CD4-positive, alpha-beta memory T cell (primary cell): ENCODE measurements around the gene PTPRG. TPM values are rescaled to one million over a fixed set of nuclear protein-coding genes. Genes with fewer than 3 reads are reported as not detected.

Source experiments
- CTCF ChIA-PET: fragments of 350-600 bp; sonication (Branson Sonifier 250); formaldehyde crosslinking; loops from one replicate; lab custom pipeline; 2021; ENCODE audit warnings: inconsistent platforms; ENCODE audit not compliant: partially characterized antibody; lab: Charles Lee
- POLR2A ChIA-PET: fragments of 350-600 bp; sonication (Branson Sonifier 250); formaldehyde crosslinking; loops from one replicate; lab custom pipeline; 2021; ENCODE audit not compliant: partially characterized antibody; lab: Charles Lee
- DNase-seq, 5 donors: peaks; one replicate each; pipeline versions ENCODE4 v3.0.0 to v3.0.0-alpha.2; 2020 to 2022; ENCODE audit warnings: mixed read lengths in 1 of 5
- H3K27ac ChIP-seq: one replicate; pipeline ENCODE4 v1.7.0; 2013; ENCODE audit warnings: low read depth, low read length
- H3K27me3 ChIP-seq: 2 replicates; pipeline ENCODE4 v1.7.0; 2013; ENCODE audit warnings: mild to moderate bottlenecking, low read length, moderate library complexity; ENCODE audit not compliant: insufficient read depth
- H3K36me3 ChIP-seq: 2 replicates; pipeline ENCODE4 v1.7.0; 2013; ENCODE audit warnings: mild to moderate bottlenecking, low read length, moderate library complexity; ENCODE audit not compliant: insufficient read depth
- H3K4me1 ChIP-seq: 2 replicates; pipeline ENCODE4 v1.7.0; 2013; ENCODE audit warnings: mild to moderate bottlenecking, low read length, moderate library complexity; ENCODE audit not compliant: insufficient read depth
- H3K4me3 ChIP-seq, 2 donors: one replicate each; pipeline ENCODE4 v1.7.0; 2013; ENCODE audit warnings: low read length in 2 of 2, mild to moderate bottlenecking in 1 of 2
- H3K9me3 ChIP-seq, 2 donors: one replicate each; pipeline ENCODE4 v1.7.0; 2013; ENCODE audit warnings: low read length in 2 of 2, control low read depth in 1 of 2; ENCODE audit not compliant: control insufficient read depth in 1 of 2
- H3K27ac Mint-ChIP-seq, 7 donors: one replicate each; pipeline ENCODE4 v1.8.0; 2020 to 2021; ENCODE audit warnings: mixed read lengths in 7 of 7, mild to moderate bottlenecking in 6 of 7, inconsistent platforms in 3 of 7, moderate library complexity in 3 of 7
- H3K27me3 Mint-ChIP-seq, 2 donors: one replicate each; pipeline ENCODE4 v1.8.0; 2020 to 2021; ENCODE audit warnings: mixed read lengths in 2 of 2
- H3K36me3 Mint-ChIP-seq, 2 donors: one replicate each; pipeline ENCODE4 v1.8.0; 2020 to 2021; ENCODE audit warnings: mixed read lengths in 2 of 2, inconsistent platforms in 1 of 2, mild to moderate bottlenecking in 1 of 2
- H3K4me1 Mint-ChIP-seq, 4 donors: one replicate each; pipeline ENCODE4 v1.8.0; 2020 to 2021; ENCODE audit warnings: mixed read lengths in 4 of 4, mild to moderate bottlenecking in 1 of 4
- H3K4me3 Mint-ChIP-seq, 8 donors: one replicate each; pipeline ENCODE4 v1.8.0; 2020 to 2021; ENCODE audit warnings: mixed read lengths in 8 of 8, mild to moderate bottlenecking in 7 of 8, moderate library complexity in 6 of 8, inconsistent platforms in 3 of 8
- H3K9me3 Mint-ChIP-seq, 8 donors: one replicate each; pipeline ENCODE4 v1.8.0; 2020 to 2021; ENCODE audit warnings: mixed read lengths in 8 of 8, mild to moderate bottlenecking in 5 of 8, inconsistent platforms in 3 of 8, moderate library complexity in 1 of 8
- intact Hi-C: fragments of 100-400 bp; cut with micrococcal nuclease; formaldehyde crosslinking; loops from one replicate; pipeline ENCODE4 v1.15.1; 2023
- polyA plus RNA-seq, 2 donors: library from polyadenylated mRNA; unstranded; fragments of 300-500 nt; fragmentation: Illumina TruSeq; gene quantifications; one replicate each; pipeline ENCODE4 v1.2.3, GENCODE V29; 2021
- total RNA-seq, 2 experiments: library from RNA; stranded (reverse); gene quantifications; one replicate each; pipeline ENCODE4 v1.2.3, GENCODE V29; 2021

The PTPRG gene
- total and polyA plus RNA-seq, 4 experiments from 2014 or later, result not detected

DNA sequence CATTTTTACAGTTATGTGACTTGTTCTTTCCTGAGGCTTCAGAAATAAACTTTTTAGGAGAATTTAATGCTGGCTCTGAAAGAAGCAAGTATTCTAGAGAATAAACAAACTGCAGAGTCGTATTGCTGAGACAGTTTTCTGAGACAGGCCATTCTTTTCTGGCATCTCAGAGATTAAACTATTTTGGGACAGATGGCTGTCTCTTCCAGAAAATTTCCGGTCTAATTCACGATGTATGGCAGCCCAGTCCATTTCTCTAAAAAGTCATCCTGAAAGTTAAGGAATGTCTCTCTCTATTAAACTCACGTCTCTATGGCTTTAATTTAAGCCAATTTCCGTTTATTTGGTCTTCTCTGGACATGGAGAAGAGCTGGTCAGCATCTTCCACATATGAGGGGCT lies 603.4 kb downstream of the PTPRG start:
- intact Hi-C loops, result no loop called here
- Histone ChIP-seq H3K4me3 (no peak overlapping the region), H3K27me3 (no peaks in the 10 kb centered on the region), H3K36me3 (no peaks in the 10 kb centered on the region), H3K4me1 (no peaks in the 10 kb centered on the region), H3K27ac (no peak overlapping the region), H3K9me3 (no peaks in the 10 kb centered on the region)
- no peak overlapping the region for H3K4me3 Mint-ChIP-seq
- H3K36me3 Mint-ChIP-seq, result no peaks in the 10 kb centered on the region
- CTCF ChIA-PET, result no interaction called here
- H3K27ac Mint-ChIP-seq, result no peak overlapping the region
- H3K27me3 Mint-ChIP-seq, result no peaks in the 10 kb centered on the region
- peaks cover 0 to 3% (median 0%) of the 10 kb centered on the region in 8 donors for H3K9me3 Mint-ChIP-seq
- no peak for DNase-seq
- H3K4me1 Mint-ChIP-seq, result no peaks in the 10 kb centered on the region
- POLR2A ChIA-PET, result no interaction called here

DNA sequence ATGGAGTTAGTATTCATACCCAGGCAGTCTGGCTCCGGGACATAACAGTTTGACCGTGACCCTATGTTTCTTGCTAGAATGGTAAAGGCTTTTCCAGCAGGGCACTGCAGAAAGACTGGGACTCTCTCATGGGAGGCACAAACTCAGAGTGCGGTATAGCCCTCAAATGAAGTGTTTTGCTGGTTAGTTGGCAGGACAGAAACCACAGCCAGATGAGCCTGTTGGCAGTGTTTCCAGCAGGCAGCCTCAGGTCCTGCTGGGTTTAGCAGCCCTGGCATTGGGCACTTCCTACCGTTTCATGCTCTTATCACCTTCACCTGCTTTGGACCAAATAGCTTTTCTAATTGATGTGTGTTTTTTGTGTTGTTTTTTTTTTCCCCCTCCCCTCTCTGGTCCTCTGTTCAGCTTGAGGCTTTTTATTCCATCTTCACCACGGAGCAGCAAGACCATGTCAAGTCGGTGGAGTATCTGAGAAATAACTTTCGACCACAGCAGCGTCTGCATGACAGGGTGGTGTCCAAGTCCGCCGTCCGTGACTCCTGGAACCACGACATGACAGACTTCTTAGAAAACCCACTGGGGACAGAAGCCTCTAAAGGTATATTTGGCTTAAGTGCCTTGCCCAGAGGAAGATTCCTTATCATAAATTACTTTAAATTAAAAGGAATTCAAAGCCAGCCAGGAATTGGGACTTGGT lies 606.3 kb downstream of the PTPRG start:
- Histone ChIP-seq H3K36me3 (no peaks in the 10 kb centered on the region), H3K4me3 (no peak overlapping the region), H3K4me1 (no peaks in the 10 kb centered on the region), H3K27me3 (no peaks in the 10 kb centered on the region), H3K27ac (no peak overlapping the region), H3K9me3 (no peaks in the 10 kb centered on the region)
- intact Hi-C loops, result no loop called here
- Mint-ChIP-seq H3K27me3 (peaks cover 0 to 2% of the 10 kb centered on the region in 2 donors), H3K27ac (no peak overlapping the region), H3K36me3 (no peaks in the 10 kb centered on the region), H3K4me3 (no peak overlapping the region), H3K9me3 (peaks cover 0 to 13% (median 3%) of the 10 kb centered on the region in 8 donors), H3K4me1 (no peaks in the 10 kb centered on the region)
- no peak for DNase-seq
- ChIA-PET POLR2A (no interaction called here), CTCF (interaction anchor here (1.0 kb wide), 1 partner anchor 31 kb away, joined by 3 read pairs; no protein-coding TSS in a partner anchor)

DNA sequence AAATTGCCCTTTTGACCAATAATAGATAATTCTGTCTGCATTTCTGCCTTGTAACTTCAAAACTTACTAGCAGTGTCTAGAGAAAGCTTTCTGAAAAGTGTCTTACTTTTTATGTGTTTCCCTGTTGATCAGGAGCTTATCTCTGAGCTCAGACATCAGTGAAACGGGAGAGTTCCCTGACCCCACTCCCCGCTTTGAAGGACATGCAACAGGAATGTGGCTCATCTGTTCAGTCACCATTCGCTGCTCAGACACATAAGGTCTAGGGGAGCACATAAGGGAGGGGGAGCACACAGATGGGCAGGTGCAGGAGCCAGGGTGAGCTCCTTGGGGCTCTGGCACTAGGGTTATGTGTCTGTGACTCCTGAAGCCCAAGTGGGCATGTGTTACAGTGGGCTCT lies 607.0 kb downstream of the PTPRG start:
- no peak overlapping the region for H3K4me3 Mint-ChIP-seq
- Histone ChIP-seq H3K36me3 (no peaks in the 10 kb centered on the region), H3K4me1 (no peaks in the 10 kb centered on the region), H3K27ac (no peak overlapping the region), H3K9me3 (no peaks in the 10 kb centered on the region), H3K4me3 (no peak overlapping the region), H3K27me3 (no peaks in the 10 kb centered on the region)
- ChIA-PET POLR2A (no interaction called here), CTCF (interaction anchor here (1.0 kb wide), 1 partner anchor 30 kb away, joined by 3 read pairs; no protein-coding TSS in a partner anchor)
- intact Hi-C loops, result no loop called here
- peaks cover 0 to 12% (median 4%) of the 10 kb centered on the region in 8 donors for H3K9me3 Mint-ChIP-seq
- no peak for DNase-seq
- H3K36me3 Mint-ChIP-seq, result no peaks in the 10 kb centered on the region
- peaks cover 0 to 2% of the 10 kb centered on the region in 2 donors for H3K27me3 Mint-ChIP-seq
- H3K27ac Mint-ChIP-seq, result no peak overlapping the region
- no peaks in the 10 kb centered on the region for H3K4me1 Mint-ChIP-seq

DNA sequence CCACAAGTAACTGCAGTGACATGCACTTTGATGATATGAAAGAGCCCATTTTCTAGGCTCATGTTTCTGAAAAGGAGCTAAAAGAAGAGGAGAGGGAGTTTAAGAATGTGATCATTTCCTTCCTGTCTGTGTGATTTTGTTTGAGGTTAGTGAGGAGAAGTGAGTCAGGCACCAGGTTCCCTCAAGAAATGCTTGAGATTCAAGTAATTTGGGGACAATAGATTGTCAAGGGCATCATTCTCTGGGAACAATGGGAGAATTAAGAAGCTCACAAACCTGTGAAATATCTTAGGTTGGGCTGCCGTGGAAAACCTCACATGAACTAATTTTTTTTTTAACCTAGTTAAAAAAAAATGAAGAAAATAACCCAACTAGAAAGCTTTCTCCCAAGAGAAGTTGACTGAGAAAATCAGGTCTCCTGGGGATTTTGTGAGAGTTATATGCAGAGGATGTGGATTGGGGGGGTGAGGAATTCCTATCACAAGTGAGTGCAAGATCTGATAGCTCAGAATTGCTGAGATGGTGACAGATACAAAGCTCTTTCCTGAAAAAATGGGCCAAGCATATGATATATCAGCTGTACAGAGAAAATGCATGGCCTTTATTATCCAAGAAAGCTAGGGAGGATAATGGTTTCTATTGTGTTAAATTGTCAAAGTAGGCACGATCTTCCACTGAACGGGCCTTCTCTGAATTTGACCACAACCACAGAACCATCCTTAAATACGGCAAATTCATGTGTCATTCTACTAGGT lies 608.7 kb downstream of the PTPRG start:
- no peaks in the 10 kb centered on the region for H3K9me3 ChIP-seq
- intact Hi-C loops, result no loop called here
- no peaks in the 10 kb centered on the region for H3K4me1 ChIP-seq
- peaks cover 0 to 2% of the 10 kb centered on the region in 2 donors for H3K27me3 Mint-ChIP-seq
- H3K36me3 Mint-ChIP-seq, result no peaks in the 10 kb centered on the region
- DNase-seq, result no peak
- H3K4me1 Mint-ChIP-seq, result no peaks in the 10 kb centered on the region
- no peak overlapping the region for H3K4me3 Mint-ChIP-seq
- H3K27ac Mint-ChIP-seq, result peak overlapping the region in 1 of 7 donors; percentile 32
- H3K27ac ChIP-seq, result no peak overlapping the region
- ChIA-PET POLR2A (no interaction called here), CTCF (interaction anchor here (1.0 kb wide), 1 partner anchor 19 kb away, joined by 5 read pairs; no protein-coding TSS in a partner anchor)
- peaks cover 0 to 12% (median 4%) of the 10 kb centered on the region in 8 donors for H3K9me3 Mint-ChIP-seq
- H3K4me3 ChIP-seq, result no peak overlapping the region
- no peaks in the 10 kb centered on the region for H3K36me3 ChIP-seq
- no peaks in the 10 kb centered on the region for H3K27me3 ChIP-seq

DNA sequence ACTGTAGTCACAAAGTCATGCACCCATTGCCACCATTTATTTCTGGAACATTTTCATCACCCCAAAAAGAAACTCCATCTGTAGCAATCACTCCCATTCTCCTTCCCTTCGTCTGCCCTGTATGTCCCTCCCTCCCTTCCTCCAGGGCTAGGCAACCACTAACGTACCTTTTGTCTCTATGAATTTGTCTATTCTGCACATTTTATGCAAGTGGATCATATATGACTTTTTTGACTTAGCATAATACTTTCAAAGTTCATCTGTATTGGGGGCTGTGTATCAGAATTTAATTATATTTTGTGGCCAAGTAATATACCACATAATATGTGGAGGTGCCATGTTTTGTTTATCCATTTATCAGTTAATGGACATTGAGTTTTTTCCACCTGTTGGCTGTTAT lies 610.4 kb downstream of the PTPRG start:
- H3K27ac ChIP-seq, result no peak overlapping the region
- Mint-ChIP-seq H3K4me3 (no peak overlapping the region), H3K36me3 (no peaks in the 10 kb centered on the region), H3K9me3 (peaks cover 0 to 12% (median 4%) of the 10 kb centered on the region in 8 donors), H3K4me1 (no peaks in the 10 kb centered on the region), H3K27ac (no peak overlapping the region), H3K27me3 (peaks cover 0 to 3% of the 10 kb centered on the region in 2 donors)
- no peaks in the 10 kb centered on the region for H3K9me3 ChIP-seq
- H3K27me3 ChIP-seq, result no peaks in the 10 kb centered on the region
- no peak for DNase-seq
- no peak overlapping the region for H3K4me3 ChIP-seq
- no peaks in the 10 kb centered on the region for H3K4me1 ChIP-seq
- CTCF ChIA-PET, result no interaction called here
- intact Hi-C loops, result no loop called here
- no peaks in the 10 kb centered on the region for H3K36me3 ChIP-seq
- POLR2A ChIA-PET, result no interaction called here

DNA sequence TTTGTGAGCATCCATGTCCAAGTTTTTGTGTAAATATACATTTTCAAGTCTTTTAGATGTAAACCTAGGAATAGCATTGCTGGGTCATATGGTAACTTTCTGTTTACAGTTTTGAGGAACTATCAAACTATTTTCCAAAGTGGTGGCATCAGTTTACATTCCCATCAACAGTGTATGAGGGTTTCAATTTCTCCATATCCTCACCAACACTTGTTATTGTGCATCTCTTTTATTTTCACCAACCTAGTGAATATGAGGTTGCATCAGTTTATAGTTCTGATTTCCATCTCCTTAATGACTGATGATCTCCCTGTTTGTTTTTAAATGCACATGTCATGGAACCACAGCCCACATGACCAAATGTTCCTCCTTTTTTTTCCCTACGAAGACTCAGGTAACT lies 610.8 kb downstream of the PTPRG start:
- no peak overlapping the region for H3K4me3 ChIP-seq
- H3K4me3 Mint-ChIP-seq, result no peak overlapping the region
- no peaks in the 10 kb centered on the region for H3K36me3 ChIP-seq
- intact Hi-C loops, result no loop called here
- H3K27ac Mint-ChIP-seq, result no peak overlapping the region
- no peak for DNase-seq
- no peaks in the 10 kb centered on the region for H3K4me1 ChIP-seq
- H3K36me3 Mint-ChIP-seq, result no peaks in the 10 kb centered on the region
- H3K9me3 Mint-ChIP-seq, result peaks cover 0 to 12% (median 4%) of the 10 kb centered on the region in 8 donors
- no peaks in the 10 kb centered on the region for H3K9me3 ChIP-seq
- peaks cover 0 to 3% of the 10 kb centered on the region in 2 donors for H3K27me3 Mint-ChIP-seq
- POLR2A ChIA-PET, result no interaction called here
- no peaks in the 10 kb centered on the region for H3K27me3 ChIP-seq
- CTCF ChIA-PET, result no interaction called here
- no peak overlapping the region for H3K27ac ChIP-seq
- no peaks in the 10 kb centered on the region for H3K4me1 Mint-ChIP-seq

DNA sequence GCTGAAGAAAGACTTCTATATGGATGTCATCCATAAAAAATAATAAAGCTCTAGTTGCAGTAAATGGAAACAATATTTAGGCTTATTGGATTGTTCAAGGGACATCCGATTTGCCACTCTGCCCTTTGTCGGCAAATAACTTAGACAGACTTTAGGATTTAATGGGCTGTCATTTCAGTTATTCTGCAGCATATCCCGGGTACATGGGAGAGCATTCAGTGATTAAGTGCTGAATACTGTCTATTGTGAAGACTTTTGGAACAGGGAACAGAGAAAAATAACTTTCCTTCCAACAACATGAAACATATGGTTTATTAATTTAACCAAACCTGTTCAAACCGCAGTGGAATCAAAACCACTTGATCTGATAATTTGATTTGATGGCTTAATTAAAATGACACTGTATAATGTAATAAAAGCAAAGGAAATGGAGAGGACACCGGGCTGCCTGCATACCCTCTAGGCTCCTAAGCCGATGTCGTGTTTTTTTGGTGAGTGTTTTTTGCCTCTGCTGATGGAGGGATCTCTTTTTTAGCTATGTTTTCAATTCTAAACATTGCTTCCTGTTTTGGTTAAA lies 612.7 kb downstream of the PTPRG start:
- Histone ChIP-seq H3K27ac (no peak overlapping the region), H3K4me1 (no peaks in the 10 kb centered on the region), H3K9me3 (no peaks in the 10 kb centered on the region), H3K4me3 (no peak overlapping the region), H3K36me3 (no peaks in the 10 kb centered on the region), H3K27me3 (no peaks in the 10 kb centered on the region)
- Mint-ChIP-seq H3K4me3 (no peak overlapping the region), H3K27me3 (peaks cover 0 to 3% of the 10 kb centered on the region in 2 donors), H3K9me3 (peaks cover 0 to 12% (median 5%) of the 10 kb centered on the region in 8 donors), H3K36me3 (no peaks in the 10 kb centered on the region), H3K4me1 (no peaks in the 10 kb centered on the region), H3K27ac (no peak overlapping the region)
- no peak for DNase-seq
- intact Hi-C loops, result no loop called here
- CTCF ChIA-PET, result interaction anchor here (5.1 kb wide), 1 partner anchor 14 kb away, joined by 27 read pairs; no protein-coding TSS in a partner anchor
- POLR2A ChIA-PET, result no interaction called here
